Esophagus mucosa (tissue), 1 donor: ENCODE results near the gene NFKBIL1. TPM values are rescaled to one million over a fixed set of nuclear protein-coding genes. Genes with fewer than 3 reads are reported as not detected.
A peak's percentile ranks its signal among the peaks of the same experiment; 100 is the strongest.
"Not testable (repeated sequence)": the region's sequence is repeated elsewhere in the genome, so short reads cannot be mapped to it uniquely, and the experiment has no call there.

Source experiments
- ATAC-seq: fragments of 200-7000 bp; cut with Tn5 transposase; one replicate; pipeline ENCODE4 v1.9.1; 2020
- total RNA-seq: library from RNA; stranded (reverse); gene quantifications from one replicate; pipeline ENCODE4 v1.2.4, GENCODE V29; 2023
- donor health status: DM: yes; HTN: yes; CAD: no.

Gene NFKBIL1
- total RNA-seq, 1 donor from 2014 or later: 13.9 TPM

DNA sequence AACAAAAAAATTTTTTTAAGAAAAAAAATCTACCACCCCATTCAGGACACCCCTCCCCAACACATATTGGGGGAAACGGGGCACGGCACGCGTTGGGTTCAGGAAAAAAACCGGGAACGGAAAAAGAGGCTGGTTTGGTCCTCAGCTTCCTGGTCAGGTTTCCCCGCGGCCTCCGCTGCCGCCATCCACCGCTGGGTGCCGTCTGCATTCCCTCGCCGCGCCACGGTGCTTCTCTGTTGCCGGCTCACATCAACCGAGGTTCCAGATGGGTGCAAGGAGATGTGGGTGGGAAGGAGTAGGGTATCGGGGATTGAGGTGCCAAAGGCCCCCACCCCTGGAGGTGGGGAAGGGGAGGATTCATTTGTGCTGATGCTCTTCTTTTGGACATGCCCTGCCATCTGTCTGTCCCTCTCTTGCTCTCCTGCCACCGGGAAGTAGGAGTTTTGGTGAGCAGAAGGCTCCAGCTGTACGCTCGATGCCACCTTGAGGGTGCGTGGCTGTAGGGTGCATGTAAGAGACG lies 12.8 kb upstream of the NFKBIL1 start:
- no peak for ATAC-seq

DNA sequence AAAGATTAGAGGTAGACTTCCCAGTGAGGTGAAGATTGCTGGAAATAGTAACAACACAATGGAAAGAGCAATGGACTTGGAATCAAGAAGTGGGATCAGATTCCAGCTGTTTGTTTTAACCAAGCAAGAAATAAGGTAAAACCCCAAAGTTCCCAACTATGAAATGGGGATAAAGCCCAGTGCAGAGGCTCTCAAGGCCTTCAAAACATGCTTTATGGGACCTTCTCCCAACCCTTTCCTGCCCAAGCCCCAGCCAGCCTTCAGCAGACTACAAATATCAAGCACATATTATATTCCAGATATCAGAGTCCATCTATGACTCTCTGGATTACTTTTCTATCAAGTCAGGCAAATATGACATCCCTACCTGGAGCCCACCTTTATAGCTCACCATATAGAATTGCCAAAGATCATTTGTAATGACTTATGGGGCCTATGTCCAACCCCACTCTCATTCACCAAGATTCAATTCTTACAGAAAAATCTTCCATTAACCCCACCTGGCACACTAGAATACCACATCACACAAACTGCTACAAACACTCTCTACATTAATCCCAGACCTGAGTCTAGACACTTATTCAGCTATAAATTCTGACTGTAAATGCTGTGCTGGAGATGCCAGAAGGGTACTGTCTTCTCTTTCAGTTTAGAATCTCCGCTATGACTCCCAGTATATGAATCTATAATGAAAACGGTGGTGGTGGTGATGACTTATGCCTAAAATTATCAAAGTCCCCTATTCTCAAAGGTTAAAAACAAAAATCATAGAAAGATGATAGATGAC lies 11.7 kb upstream of the NFKBIL1 start:
- ATAC-seq: no peak

DNA sequence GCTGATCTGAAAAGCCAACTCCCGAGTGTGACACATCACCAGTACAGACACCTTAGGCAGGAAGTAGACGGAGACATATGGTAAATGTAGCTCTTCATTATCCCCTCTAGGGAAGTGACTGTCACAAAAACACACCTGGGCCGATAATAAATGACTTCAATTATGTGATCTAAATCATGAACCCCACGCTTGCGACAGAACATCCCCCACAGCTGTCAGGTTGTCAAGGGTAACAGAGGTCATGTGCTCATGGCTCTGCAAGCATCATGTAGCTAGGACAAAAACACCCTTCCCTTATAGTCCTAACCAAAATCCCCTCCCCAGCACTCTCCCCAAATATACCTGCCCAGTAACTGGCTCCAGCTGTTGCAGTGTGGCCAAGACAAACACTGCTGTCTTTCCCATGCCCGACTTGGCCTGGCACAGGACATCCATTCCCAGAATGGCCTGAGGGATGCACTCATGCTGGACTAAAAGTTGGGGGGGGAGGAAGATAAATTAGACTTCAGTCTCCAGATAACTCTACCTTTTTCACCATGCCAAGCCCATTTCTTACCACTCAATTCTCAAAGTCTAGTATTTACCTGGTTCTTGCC lies 8.5 kb upstream of the NFKBIL1 start:
- no peak for ATAC-seq

DNA sequence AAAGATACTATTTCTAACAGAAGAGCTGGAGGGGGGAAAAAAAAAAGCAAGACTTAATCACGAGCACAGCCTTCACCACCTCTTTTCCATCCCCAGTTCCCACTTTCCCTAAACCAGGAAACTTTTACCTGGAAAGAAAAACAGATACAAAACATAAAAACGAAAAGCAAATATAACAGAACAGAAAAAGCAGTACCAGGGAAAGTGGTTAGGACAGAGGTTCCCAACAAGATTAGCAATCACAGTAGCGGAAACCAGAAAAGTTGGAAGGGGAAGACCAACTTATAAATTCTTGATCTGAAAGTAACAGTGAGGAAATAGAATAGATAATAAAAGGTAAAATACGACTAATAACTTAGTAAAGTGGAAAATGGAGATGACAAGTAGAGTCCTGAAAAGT lies 6.8 kb upstream of the NFKBIL1 start:
- ATAC-seq: no peak

DNA sequence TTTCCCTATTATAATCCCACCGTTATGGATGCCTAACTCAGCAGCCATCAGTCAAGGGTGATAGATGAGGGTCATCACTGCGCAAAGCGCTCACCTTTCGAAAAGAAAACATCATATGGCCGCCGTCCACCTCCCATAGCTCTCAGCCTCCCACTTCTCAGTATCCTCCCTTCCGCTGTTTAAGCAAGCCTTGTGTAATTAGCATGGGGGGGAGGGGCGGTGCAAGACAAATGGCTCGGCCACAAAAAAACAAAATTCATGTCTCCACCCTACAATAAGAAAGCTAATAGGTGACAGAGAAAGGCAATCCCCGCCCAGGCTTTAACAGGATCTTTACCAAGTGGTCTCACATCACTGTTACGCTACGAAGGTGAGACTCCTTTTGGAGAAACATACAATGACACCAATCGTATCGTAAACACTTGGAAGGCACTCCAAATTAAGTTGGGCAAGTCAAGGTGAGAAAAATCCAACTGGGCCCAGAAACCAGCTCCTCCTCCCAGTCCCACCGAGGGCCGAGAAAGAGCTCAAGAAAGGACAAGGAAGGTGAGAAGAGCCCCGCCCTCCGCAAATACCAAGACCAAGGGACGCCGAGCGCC lies 6.2 kb upstream of the NFKBIL1 start:
- peak; percentile 46 for ATAC-seq

DNA sequence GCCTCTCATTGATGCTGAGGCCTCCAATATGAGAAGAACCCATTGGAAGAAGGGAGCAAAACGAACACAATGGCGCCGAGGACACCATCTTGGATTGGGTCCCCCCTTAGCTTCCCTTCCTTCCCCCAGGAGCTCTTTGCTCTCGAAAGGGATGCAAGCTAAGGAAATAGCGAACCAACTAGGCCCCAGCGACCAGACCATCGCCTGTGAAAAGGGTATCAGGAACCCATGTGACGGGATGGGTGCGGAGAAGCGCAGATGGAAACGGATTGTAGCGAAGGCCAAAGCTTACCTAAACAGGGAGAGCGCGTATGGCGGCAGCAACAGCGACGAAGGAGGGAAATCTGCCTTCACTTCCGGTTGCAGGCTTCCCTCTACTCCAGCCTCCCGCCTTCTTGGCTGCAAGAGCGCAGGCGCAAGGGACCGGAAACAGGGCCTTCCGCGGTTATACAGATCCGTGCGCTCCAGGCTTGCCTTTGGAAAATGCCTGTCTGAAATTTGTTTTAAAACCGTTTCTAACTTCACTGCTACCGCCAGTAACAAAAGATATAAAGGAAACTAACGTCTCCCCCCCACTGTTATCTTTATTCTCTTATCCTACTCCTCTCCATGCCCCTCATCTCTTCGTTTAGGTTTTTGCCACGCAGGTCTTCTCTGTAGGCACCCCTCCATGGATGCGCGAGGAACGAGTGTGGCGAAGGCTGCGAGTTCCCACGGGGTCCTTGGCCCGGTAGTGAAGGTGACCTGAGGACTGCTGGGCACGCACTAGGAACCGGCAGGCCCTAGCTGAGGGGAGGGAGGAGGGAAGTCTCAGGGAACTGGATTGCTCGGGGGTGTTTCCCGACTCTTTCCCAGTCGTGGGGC lies 5.5 kb upstream of the NFKBIL1 start, which contains the start of gene DDX39B:
Gene DDX39B (minus strand): TSS at position 346 of the 864 bp plus-strand sequence. CDS start 1,471 bp downstream, outside the sequence.
- peak; percentile 88 for ATAC-seq

DNA sequence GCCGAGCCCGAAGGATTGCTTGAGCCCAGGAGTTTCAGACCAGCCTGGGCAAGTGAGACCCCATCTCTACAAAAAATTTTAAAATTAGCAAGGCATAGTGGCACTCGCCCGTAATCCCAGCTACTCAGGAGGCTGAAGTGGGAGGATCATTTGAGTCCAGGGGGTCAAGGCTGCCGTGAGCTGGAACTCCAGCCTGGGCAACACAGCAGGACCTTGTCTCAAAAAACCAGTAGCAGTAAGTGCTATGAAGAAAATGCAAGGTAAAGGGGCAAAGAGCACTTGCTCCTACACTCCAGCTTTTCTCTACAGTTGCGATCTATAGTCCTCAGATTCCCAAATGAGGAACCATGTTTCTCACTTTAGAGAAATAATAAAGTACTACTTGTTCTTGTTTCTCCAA lies 3.8 kb upstream of the NFKBIL1 start:
- no peak for ATAC-seq

DNA sequence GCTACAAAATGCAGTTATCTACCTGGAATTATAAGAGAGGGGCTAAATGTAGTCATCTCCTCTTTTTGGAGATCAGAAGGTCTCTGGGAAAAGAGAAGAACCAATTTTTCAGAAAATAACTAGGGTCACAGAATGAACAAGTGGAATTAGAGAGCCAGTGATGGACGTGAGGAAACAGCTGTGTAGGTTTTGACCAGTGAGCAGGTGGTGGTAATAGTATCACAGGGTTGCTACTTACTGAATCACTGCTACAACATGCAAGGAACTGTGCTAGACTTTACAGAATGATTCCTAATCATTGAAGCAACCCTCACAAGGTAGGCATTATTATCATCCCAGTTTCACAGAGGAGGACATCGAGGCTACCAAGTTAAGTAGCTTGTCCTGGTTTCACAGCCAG lies 2.7 kb upstream of the NFKBIL1 start:
- no peak for ATAC-seq

DNA sequence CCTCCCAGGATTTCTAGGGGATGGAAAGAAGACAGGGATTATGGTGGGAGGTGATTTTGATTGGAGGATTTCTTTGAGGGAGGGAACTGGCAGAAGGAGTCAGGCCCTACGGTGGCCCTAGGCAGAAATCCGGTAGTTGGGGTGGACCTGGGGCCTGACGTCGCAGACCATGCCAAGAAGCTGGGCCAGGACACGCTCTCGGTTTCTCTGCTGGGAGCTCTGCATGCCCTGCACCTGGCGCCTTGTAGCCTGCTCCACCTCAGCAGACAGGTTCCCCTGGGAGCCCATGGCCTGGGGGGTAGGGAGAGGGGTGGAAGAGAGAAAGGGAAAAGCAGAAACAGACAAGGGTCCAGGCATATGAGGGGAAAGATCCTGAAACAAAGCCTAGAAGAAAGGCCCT lies 2.1 kb upstream of the NFKBIL1 start:
- ATAC-seq: no peak

DNA sequence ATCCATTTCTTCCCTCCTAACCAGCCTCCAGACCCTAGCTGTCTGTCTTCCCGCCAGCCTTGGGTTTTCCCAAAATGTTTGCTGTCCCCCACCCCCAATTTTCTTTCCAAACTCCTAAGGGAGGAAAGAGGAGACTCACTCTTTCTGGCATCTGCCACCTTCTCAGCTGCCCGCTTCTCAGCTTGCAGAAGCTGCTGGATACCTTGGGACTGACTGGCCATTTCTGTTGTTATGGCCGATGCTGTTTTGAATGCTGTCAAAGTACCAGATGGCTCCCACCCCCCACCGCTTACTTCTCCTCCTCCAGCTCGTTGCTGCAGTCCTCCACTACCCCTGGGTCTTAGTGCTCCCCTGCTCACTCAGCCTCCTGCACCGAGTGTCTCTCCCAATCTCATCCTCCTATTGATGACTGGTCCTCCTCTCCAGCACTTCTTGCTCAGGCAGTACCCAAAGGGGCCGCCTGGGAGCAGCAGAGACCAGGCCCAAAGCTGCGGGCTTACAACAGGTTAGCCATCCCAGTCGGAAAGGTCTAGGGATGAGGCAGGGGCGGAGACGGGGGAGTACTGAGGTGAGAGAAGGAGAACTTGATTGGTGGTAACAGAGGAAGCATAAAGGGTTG lies 960 bp upstream of the NFKBIL1 start, which contains the start of gene ATP6V1G2:
Gene ATP6V1G2 (minus strand): TSS at position 270 of the 619 bp plus-strand sequence. CDS start 49 bp downstream, at position 221.
- peak; percentile 83 for ATAC-seq

DNA sequence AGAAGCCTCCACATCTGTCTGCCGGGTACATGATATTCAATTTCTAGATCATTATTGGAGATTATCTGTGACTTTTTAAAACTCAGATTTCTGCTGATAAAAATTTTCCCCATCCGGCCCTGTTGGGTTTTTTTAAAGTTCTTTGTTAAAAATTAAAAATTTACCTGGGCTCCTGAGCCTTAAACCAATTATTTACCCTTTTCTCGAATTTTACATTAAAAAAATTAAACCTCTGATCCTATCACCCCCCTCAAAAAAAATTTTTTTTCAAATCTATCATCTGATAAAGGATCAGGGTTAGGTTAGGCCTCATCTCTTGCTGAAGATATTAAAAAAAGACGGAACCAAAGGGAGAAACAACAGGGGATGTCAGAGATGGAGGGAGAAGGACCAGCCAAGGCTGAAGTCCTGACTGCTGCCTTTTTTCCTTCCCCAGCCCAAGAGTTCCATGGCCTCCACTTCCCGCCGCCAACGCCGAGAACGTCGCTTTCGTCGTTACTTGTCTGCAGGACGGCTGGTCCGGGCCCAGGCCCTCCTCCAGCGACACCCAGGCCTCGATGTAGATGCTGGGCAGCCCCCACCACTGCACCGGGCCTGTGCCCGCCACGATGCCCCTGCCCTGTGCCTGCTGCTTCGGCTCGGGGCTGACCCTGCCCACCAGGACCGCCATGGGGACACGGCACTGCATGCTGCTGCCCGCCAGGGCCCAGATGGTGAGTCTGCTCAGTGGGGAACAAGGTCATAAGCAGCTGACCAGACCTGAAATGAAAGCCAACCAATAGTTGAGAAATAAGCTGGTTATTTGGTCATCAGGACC lies 527 bp downstream of the NFKBIL1 start:
- ATAC-seq: no peak

DNA sequence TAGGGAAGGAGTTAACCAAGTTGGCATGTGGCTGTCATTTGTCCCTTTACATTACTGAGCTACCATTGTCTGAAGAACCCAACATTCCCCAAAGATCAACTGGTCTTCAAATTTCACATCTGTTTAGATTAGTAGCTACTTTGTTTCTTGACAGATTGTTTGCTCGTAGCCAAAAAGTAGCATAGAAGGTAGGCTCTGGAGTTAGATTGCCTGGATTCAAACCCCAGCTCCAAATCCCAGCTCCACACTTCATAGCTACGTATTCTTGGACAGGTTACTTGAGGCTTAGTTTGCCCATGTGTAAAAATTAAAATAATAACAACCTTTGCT lies 1.1 kb downstream of the NFKBIL1 start:
- ATAC-seq: no peak

DNA sequence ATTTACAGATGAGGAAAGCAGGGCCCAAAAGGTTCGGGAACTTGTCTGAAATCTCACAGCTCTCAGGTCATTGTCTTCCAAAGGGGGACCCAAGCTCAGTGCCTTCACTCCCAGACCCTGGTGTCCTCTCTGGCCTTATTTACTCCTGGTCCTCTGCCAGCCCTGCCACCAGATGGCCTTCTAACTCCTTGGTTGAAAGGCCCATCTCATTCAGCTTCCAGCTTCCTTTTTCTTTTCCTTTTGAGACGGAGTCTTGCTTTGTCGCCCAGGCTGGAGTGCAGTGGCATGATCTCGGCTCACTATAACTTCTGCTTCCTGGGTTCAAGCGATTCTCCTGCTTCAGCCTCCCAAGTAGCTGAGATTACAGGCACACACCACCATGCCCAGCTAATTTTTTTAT lies 4.0 kb downstream of the NFKBIL1 start:
- not testable (repeated sequence) for ATAC-seq

DNA sequence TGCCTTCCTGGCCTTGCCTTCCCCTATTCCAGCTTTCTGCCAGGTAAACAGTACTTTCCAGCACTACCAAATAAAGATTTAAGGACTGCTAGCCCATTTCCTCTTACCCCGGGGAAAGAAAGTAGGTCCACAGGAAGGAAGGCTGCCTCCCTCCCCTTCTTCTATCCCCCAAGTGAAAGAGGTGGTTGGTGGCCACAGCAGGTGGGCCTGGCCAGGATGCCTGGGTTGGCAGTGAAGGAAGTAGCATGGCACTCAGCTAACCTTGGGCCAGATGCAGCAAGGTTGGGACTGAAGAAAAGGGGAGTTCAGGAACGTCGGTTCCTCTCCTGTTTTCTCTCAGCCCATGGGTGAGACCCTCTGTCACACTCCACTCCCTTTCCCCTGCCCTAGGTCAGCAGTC lies 8.9 kb downstream of the NFKBIL1 start:
- no peak for ATAC-seq

DNA sequence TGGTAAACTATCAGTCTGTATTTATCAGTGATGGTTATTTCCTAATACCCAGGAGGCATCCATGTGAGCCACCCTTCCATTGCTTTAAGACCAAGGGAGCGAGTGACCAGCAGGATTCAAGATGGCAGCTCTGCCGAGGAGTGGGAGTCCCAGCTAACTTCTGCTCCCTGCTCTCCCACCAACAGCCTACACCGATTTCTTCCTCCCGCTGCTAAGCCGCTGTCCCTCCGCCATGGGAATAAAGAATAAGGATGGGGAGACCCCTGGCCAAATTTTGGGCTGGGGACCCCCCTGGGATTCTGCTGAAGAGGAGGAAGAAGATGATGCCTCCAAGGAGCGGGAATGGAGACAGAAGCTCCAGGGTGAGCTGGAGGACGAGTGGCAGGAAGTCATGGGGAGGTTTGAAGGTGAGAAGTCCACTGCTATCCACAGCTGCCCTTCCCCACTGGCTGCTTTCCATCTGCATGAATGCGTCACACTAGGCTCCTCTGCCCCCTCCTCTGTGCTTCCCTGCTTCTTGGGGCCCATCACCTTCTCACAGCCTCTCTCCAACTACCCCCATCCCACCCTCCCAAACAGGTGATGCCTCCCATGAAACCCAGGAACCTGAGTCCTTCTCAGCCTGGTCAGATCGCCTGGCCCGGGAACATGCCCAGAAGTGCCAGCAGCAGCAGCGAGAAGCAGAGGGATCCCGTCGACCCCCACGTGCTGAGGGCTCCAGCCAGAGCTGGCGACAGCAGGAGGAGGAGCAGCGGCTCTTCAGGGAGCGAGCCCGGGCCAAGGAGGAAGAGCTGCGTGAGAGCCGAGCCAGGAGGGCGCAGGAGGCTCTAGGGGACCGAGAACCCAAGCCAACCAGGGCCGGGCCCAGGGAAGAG lies 10.3 kb downstream of the NFKBIL1 start:
- ATAC-seq: no peak

DNA sequence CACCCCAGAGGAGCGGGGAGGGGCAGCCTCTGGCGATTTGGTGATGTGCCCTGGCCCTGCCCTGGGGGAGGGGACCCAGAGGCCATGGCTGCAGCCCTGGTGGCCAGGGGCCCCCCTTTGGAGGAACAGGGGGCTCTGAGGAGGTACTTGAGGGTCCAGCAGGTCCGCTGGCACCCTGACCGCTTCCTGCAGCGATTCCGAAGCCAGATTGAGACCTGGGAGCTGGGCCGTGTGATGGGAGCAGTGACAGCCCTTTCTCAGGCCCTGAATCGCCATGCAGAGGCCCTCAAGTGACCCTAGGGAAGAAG lies 10.9 kb downstream of the NFKBIL1 start:
- ATAC-seq: no peak

DNA sequence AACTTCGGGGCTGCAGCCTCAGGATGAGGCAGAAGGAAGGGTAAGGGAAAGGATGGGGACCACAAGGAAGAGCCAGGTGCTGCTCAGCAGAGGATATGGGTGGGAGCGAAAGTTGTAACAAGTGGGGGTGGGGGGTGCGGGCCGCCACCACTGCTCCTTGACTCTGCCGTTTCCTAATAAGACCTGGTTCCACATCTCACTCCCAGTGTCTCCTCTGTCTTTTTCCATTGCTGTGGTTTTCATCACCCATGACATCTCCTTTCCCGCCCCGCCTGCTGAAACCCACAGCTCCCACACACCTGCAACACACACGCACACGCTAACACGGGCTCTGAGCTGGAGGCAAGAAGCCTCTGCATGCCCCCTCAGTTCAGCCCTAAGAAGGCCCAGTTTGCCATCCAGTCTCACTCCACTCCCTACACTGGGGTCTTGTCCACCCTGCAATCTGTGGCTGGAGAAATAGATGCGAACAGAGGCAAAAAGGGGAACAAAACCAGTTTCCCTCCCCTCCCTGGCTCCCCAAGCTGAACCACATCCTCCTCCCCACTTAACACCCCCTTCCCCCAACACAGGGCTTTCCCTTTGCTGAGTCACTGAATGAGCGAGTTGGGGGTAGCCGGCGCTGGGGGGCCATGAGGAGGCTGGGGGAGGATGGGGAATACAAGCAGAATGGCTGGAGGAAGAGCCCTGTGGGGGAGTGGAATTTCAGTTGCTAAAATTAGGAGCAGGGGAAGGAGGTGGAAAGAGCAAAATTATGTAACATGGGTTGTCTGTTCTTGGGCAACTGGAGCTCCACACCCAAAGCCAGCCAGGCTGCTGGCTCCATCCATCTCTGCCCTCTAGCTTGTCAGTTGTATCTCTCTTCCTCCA lies 11.5 kb downstream of the NFKBIL1 start:
- ATAC-seq: peak; percentile 30

DNA sequence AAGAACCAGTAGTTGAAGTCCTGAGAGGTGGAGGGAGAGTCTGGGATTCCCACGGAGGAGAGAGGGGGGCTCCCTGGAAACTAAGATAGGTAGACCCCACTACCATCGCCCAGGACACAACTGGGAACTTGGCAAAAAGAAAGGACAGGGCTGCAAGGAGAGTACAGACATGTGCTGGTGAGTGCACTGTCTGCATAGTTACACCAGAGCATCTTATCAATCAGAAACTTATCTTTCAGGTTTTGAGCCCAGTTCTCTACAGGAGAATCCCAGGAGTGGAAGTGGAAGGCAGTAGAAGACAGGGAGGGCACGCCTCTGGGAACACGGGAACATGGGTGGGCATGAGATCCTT lies 12.2 kb downstream of the NFKBIL1 start:
- ATAC-seq: no peak

DNA sequence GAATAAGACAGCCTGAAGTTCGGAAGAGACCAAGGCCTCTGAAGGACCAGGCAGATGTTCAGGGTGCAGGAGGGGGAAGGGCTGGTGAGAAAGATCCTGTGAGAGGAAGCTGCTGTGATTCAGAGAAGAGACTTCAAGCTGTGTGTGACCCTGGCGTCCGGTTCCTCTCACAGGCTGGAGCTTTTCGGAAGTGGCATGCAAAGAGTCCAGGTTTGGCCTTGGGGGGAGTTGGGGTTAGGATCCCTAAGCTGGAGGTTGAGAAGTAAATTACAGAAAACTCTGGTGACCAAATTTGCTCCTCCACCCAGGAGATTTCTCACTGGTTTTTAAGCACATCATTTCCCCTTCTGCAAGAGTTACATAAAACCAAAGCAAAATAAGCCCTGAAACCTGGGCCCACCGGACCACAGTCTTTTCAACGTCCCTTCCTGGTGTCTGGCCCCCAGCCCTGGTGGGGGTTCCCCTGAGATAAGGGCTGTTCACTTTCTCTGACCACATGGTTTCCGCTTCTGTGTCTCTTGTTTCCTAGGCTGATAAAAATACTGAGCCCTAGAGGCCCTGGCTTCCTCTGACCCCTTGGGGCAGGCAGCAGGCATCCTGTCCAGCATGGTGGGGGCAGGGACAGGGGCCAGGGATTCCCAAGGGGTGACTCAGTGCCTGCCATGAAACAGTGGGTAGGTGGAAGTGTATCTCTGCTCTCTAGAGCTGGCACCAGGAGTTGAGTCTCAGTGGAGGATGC lies 12.7 kb downstream of the NFKBIL1 start:
- ATAC-seq: peak; percentile 66
